NCI-H446 treated with DMSO at 0.1 percent for 48 hours (cell line): ENCODE measurements around the gene LRIG1.

Experiments used
- DNase-seq: peaks from one replicate; lab custom pipeline; 2025; lab: John Stamatoyannopoulos, UW

Gene LRIG1

GRCh38 chr3:66470956-66471686 is 29.7 kb downstream of the LRIG1 start:
- DNase-seq = no peak

DNA sequence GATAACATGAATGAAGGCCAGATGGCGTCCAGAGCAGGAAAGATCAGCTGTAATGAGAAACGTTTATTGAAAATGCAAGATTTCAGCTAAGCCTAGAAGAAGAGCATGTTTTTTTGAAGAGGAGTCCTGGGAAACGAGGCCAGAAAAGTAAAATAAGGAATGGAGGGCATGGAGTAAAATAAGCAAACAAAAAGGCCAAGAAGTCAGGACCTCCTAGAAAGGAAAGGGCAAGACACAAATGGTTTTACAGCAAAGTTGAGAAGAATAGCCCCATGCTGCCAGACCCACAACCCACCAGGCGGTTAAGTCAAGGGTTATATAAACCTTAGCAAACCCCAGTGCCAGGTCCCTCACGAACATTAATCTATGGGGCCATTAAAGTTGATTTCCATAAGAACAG is 30.5 kb downstream of the LRIG1 start:
- no peak for DNase-seq

DNA sequence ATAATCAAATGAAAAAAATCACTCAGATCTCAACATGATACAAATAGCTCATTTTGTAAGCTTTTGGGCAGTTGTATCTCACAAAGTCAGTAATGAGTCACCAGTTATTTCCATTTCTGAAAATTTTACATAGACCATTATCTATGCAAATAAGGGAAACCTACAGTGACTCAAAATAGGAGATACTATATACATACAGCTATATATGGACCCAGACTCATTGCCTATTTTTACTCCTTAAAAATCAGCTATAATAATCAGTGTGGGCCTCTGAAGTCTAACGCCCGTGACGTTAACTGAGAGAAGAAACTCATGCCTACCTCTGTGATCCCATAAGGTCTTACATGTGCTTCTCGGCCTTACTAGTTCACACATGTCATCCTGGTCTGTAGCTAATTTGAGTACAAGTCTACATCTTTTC is 31.6 kb downstream of the LRIG1 start:
- DNase-seq = no peak

DNA sequence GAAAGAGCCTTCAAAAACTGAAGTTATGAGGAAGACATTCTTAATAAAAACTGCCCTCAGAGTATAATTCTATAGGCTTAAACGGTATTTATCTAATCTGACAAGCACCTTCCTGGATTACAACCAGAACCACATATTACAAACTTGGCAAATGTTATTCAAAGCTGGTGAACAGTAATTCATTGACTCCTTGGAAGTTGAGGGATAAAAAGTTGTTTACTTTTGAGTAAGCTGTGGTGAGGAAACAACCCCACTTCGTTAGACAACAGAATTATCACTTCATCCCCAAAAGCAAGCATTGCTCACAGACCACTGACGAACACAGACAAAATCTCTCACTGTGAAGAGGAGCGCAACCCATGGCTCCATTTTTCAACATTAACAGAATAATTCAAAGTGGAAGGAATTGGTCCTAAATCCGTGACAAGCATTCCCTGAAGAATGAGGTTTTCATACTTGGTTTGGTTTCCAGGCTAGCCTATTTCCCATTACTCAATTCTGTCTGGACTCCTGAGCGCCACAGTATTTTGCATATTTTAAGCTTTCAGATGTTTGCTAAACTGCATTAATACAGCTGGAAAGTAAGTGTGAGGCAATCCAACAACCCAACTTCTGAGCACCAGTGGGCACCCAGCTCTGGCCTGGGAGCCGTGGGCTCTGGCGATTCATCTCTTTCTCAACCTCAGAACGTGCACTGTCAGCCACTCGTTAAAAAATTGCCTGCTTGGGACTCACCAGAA is 32.7 kb downstream of the LRIG1 start:
- no peak for DNase-seq

DNA sequence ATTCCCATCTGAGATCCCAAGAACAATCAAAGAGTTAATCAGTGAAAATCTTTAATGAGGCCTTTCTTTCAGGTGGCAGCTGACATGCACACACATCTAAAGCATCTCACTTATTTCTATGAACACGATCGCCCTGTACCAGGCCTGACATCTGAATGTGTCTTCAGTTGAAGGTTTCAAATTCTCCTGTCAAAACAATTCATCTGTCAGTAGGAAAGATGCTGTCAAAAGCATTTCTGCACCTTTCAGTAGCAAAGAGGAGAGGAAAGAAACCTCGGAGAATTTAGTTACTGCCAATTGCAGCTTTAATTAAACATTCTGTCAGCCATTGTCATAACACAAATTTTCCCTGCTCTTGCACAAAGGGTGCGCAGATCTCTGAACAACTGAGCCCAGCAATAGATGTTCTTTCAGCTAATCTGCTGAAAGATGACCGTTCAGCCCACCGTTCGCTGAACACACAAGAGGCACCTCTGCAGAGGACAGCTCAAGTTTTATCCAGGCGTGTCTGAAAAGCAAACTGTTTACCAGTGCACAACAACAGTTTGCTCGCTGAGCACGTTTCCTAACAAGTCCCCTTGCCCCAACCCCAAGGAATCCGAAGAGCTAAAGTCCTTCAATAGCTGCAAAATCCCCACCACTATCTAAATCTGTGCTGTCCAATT is 34.1 kb downstream of the LRIG1 start:
- no peak for DNase-seq

GRCh38 chr3:66465587-66465986 is 35.2 kb downstream of the LRIG1 start:
- DNase-seq = no peak

- no peak for DNase-seq
Measured at GRCh38 chr3:66465034-66465433, 35.8 kb downstream of the LRIG1 start.

- no peak for DNase-seq
Measured at GRCh38 chr3:66464512-66464894, 36.3 kb downstream of the LRIG1 start.

- DNase-seq = no peak
Measured at GRCh38 chr3:66463730-66464511, 36.9 kb downstream of the LRIG1 start.

DNA sequence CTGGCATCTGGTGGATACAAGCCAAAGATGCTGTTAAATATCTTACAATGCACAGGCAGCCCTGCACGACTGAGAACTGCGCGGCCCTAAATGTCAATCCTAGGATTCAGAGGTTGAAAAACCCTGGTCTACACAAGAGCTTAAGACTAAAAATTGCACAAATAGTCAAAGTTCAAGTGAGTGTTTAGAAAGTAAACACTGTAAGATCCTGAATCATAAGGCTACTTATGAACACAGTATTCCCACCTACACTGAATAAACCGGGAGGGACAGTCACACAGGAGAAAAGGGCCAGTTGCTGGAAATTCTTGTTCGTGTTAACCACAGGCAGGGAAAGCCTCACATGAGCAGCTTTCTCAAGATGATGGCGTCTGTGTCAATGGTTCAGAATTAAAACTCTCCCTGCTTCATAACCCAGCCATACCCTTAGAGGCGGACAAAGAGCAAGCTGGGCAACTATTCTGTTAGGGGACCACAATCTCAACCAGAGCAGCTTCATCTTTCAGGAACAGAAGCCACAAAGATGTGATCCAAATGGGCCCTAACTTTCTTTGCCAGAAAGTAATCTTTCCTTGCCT is 37.7 kb downstream of the LRIG1 start:
- no peak for DNase-seq

GRCh38 chr3:66457252-66457651 is 43.6 kb downstream of the LRIG1 start:
- DNase-seq = no peak

GRCh38 chr3:66456711-66457173 is 44.1 kb downstream of the LRIG1 start:
- no peak for DNase-seq

DNA sequence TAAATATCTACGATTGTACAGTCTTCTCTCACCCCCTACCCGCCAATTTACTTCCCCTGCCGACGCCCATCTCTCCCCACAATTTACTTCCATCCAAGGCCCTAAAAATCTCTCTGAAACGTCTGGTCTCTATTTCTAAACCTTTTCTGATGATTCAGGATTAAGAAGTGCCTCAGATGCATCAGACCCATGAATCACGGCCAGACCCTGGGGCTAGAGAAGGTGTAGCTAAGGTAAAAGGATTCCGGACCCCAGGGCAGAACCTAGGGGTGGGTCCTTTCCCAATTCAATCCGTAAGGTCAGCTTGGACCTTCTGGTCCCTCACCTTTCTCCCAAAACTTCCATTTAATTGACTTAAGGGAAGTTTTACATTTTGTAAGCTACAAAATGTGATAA is 46.4 kb downstream of the LRIG1 start:
- DNase-seq = no peak

DNA sequence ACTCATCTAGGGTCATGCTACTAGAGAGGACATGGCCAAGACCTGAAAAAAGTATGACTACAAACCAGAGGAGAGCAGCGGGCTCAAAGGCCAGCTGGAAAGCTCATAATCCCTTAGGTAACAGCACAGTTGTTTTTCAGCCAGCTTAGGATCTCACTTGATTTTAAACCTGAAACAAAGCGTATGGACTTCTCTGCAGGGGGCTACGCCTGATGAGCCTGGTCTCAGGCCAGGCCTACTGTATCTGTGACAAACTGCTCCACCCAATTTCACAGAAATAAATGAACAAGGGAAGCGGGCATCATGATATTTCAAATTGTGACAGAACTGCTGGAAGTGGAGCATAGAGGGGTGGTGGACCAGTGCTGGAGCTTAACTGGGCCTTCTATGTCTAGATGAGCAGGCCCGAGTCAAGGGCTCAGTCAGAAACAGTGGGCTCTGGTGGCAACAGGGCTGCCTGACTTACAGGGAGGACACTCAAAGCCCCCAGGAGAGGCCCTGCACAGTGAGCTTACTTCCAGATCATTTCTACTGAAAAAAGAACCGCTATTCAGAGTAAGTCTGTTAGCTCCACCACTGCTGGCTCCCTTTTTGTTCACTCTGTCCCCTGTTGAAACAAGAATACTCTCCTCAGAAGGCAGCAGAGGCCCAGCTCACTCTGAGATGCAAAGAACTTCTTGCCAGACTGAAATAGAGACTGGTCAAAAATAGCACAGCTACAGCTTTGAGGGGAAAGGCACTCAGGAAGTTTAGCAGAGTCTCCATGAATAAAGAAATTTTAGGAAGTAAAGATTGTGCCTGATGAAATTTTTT is 47.0 kb downstream of the LRIG1 start:
- no peak for DNase-seq

- DNase-seq = peak; percentile 82
Measured at GRCh38 chr3:66452303-66453011, 48.4 kb downstream of the LRIG1 start.

GRCh38 chr3:66451766-66452165 is 49.1 kb downstream of the LRIG1 start:
- no peak for DNase-seq

DNA sequence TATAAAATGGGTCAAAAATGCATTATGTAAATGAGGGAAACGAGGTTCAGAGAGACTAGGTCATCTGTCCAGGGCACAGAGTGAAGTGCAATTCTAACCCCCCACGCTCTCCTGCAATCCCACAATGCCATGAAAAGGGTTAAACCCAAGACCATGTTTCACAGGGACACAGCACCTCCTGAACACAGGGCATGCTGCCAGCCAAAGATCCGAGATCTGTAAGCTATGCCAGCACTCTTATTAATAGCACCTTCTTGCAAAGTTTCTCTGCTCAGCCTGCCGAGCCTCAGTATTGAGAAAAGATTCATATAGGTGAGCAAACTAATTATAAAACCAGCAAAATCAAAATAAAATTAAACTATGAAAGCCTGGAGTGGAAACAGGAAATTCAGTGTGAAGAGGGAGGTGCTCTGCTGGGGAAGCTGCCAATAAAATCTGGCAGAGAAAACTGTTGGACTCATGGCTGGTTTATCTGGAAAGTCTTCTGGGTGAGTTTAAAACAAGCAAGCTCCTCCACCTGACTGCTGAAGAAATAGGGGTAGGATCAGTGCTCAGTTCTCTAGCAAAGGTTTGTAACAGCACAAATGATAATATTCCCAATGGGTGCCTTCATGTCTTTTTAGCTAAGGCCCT is 50.3 kb downstream of the LRIG1 start:
- peak; percentile 48 for DNase-seq

- DNase-seq = peak; percentile 13
Measured at GRCh38 chr3:66449411-66449974, 51.3 kb downstream of the LRIG1 start.

DNA sequence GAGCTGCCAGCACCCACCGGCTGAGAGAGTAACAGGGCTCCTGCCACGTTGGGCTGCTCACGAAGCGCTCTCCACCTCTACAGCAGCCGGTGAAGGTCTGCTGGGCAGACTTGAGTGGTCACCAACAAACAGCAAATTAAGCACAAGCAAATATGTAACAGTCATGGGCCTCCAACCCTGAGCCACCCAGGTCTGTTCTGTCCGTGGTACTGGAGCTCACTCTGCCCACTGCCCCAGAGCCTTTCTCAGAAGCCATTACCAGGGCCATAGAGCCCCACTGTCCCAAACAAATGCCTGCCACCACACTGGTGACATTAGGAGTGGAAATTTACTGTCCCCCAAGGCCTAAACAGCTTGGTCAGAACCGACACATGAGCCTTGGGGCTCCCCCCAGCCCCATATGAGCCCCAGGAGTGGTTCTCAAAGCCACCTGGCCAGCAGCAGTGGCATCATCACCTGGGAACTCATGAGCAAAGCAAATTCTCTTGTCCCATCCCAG is 56.6 kb downstream of the LRIG1 start:
- DNase-seq = no peak
